GM23338 (cell line): Measurements from ENCODE around the gene MPEG1. TPM values are rescaled to one million over a fixed set of nuclear protein-coding genes. Genes with fewer than 3 reads are reported as not detected.

Source experiments
- ATAC-seq: fragments of 200-7000 bp; cut with Tn5 transposase; 3 replicates; pipeline ENCODE4 v1.9.1; 2020
- DNase-seq: peaks from one replicate; pipeline ENCODE4 v3.0.0-alpha.2; 2015; ENCODE audit warnings: low spot score
- H2AFZ ChIP-seq: fragments of 200-600 bp; sonication (generic); 2 replicates; pipeline ENCODE4 v1.8.0; 2016; ENCODE audit warnings: antibody characterized with exemption, mild to moderate bottlenecking, moderate library complexity
- H3F3A ChIP-seq: fragments of 200-600 bp; sonication (generic); replicated peaks from 2 replicates; pipeline ENCODE4 v1.8.0; 2017; ENCODE audit warnings: antibody characterized with exemption, mixed run types, low read depth
- H3K27ac ChIP-seq: fragments of 200-600 bp; sonication (generic); 2 replicates; pipeline ENCODE4 v1.6.1; 2016; ENCODE audit warnings: low read depth
- H3K27me3 ChIP-seq: fragments of 200-600 bp; sonication (generic); 2 replicates; pipeline ENCODE4 v1.8.0; 2016; ENCODE audit warnings: mild to moderate bottlenecking, mixed run types, moderate library complexity; ENCODE audit not compliant: insufficient read depth
- H3K36me3 ChIP-seq: fragments of 200-600 bp; sonication (generic); 2 replicates; pipeline ENCODE4 v1.8.0; 2016; ENCODE audit warnings: mild to moderate bottlenecking; ENCODE audit not compliant: insufficient read depth
- H3K4me1 ChIP-seq: fragments of 200-600 bp; sonication (generic); 2 replicates; pipeline ENCODE4 v1.8.0; 2016; ENCODE audit warnings: mild to moderate bottlenecking, moderate library complexity; ENCODE audit not compliant: insufficient read depth
- H3K4me2 ChIP-seq: fragments of 200-600 bp; sonication (generic); 2 replicates; pipeline ENCODE4 v1.7.1; 2017; ENCODE audit warnings: mixed run types
- H3K4me3 ChIP-seq: fragments of 200-600 bp; sonication (generic); 2 replicates; pipeline ENCODE4 v1.6.1; 2016; ENCODE audit warnings: mixed run types
- H3K79me2 ChIP-seq: fragments of 200-600 bp; sonication (generic); replicated peaks from 2 replicates; pipeline ENCODE4 v1.8.0; 2017; ENCODE audit warnings: mild to moderate bottlenecking; ENCODE audit not compliant: insufficient read depth
- H3K9me2 ChIP-seq: fragments of 200-600 bp; sonication (generic); 2 replicates; pipeline ENCODE4 v1.8.0; 2017; ENCODE audit not compliant: insufficient read depth
- H4K20me1 ChIP-seq: fragments of 200-600 bp; sonication (generic); replicated peaks from 2 replicates; pipeline ENCODE4 v1.8.0; 2017; ENCODE audit warnings: mild to moderate bottlenecking; ENCODE audit not compliant: insufficient read depth
- H3K27ac Mint-ChIP-seq: 2 replicates; pipeline ENCODE4 v1.8.0; 2020; ENCODE audit warnings: inconsistent platforms, mild to moderate bottlenecking, moderate library complexity, mixed read lengths
- H3K27me3 Mint-ChIP-seq: 3 replicates; pipeline ENCODE4 v1.8.0; 2022; ENCODE audit warnings: low read depth, mild to moderate bottlenecking, moderate library complexity, mixed read lengths, inconsistent platforms; ENCODE audit not compliant: insufficient read depth, poor library complexity
- H3K36me3 Mint-ChIP-seq: 3 replicates; pipeline ENCODE4 v1.8.0; 2021; ENCODE audit warnings: low read depth, mild to moderate bottlenecking, inconsistent platforms, moderate library complexity, mixed read lengths
- H3K4me1 Mint-ChIP-seq: 3 replicates; pipeline ENCODE4 v1.8.0; 2020; ENCODE audit warnings: mild to moderate bottlenecking, inconsistent platforms, mixed read lengths
- H3K4me3 Mint-ChIP-seq: 3 replicates; pipeline ENCODE4 v1.8.0; 2021; ENCODE audit warnings: moderate library complexity, mild to moderate bottlenecking, inconsistent platforms, mixed read lengths
- H3K9me3 Mint-ChIP-seq: 3 replicates; pipeline ENCODE4 v1.8.0; 2020; ENCODE audit warnings: moderate library complexity, mild to moderate bottlenecking, inconsistent platforms, mixed read lengths
- CREB1 ChIP-seq: fragments of 250-450 bp; sonication (Bioruptor Pico); IDR thresholded peaks from 2 replicates; pipeline ENCODE4 v1.5.0; 2020; ENCODE audit warnings: low read depth, mild to moderate bottlenecking, moderate library complexity
- CTCF ChIP-seq, 2 experiments: fragments of 200-600 bp in 1 of 2; sonication (generic) in 1 of 2; conservative IDR thresholded peaks; 2 replicates each; pipeline versions ENCODE4 v1.5.1 to v1.6.1; 2016 to 2017; ENCODE audit warnings: antibody characterized with exemption in 2 of 2, low read depth in 2 of 2, mild to moderate bottlenecking in 2 of 2, moderate library complexity in 1 of 2
- JUNB ChIP-seq: IDR thresholded peaks from one replicate; pipeline ENCODE4 v1.6.1; 2016; ENCODE audit warnings: antibody characterized with exemption; ENCODE audit not compliant: unreplicated experiment
- ZNF114 ChIP-seq: fragments of 250-450 bp; sonication (Bioruptor Pico); IDR thresholded peaks from 2 replicates; pipeline ENCODE4 v1.5.0; 2020; ENCODE audit warnings: mild to moderate bottlenecking, moderate library complexity
- ZNF462 ChIP-seq: fragments of 250-450 bp; sonication (Bioruptor Pico); IDR thresholded peaks from 2 replicates; pipeline ENCODE4 v1.5.0; 2020; ENCODE audit warnings: mild to moderate bottlenecking, moderate library complexity
- polyA plus RNA-seq: library from polyadenylated mRNA; unstranded; fragments of >200 nt; fragmentation: Nextera tagmentation; extraction: Ambion mirVana; gene quantifications from 2 replicates; pipeline ENCODE4 v1.2.1, GENCODE V29; 2016
- total RNA-seq: library from RNA; depleted of rRNA; stranded (reverse); fragments of >200 nt; shearing (Covaris generic); gene quantifications from 2 replicates; pipeline ENCODE4 v1.2.3, GENCODE V29; 2014

The MPEG1 gene
- total and polyA plus RNA-seq, 2 experiments from 2014 or later: not detected

GRCh38 chr11:59174664-59175033 is 38.1 kb downstream of the MPEG1 start (continued):
- TF ChIP-seq ZNF462 (CRISPR knock-in tag) (no peak), ZNF114 (CRISPR knock-in tag) (no peak), JUNB (no peak)

- H3K4me1 Mint-ChIP-seq: peaks cover 35% of the 10 kb centered on the region
- ATAC-seq (peak; percentile 43), DNase-seq (peak; percentile 86)
- H3K9me3 Mint-ChIP-seq: peaks cover 12% of the 10 kb centered on the region
- no peaks in the 10 kb centered on the region; the same call in 1 of the 2 replicates for H3K9me2 ChIP-seq
- peak overlapping the region; percentile 91 for H3K4me3 Mint-ChIP-seq
- H3K36me3 ChIP-seq: no peaks in the 10 kb centered on the region; the same call in 1 of the 2 replicates
- TF ChIP-seq CREB1 (CRISPR knock-in tag) (no peak), CTCF (conservative IDR thresholded peaks at IDR 0.05; ENCODE audit: low read depth in 2 of 2) (no peak), ZNF462 (CRISPR knock-in tag) (peak; percentile 37; the same call in 1 of the 2 replicates)
- peaks cover 21% of the 10 kb centered on the region for H3K79me2 ChIP-seq
- H3K27me3 Mint-ChIP-seq: peaks cover 16% of the 10 kb centered on the region
- H3K27me3 ChIP-seq: peaks cover 6% of the 10 kb centered on the region; the same call in 1 of the 2 replicates
- peak overlapping the region; percentile 99 for H3K4me2 ChIP-seq
- H3K4me3 ChIP-seq: peak overlapping the region; percentile 83
- H3K27ac ChIP-seq: peak overlapping the region; percentile 82; the same call in 1 of the 2 replicates
- peaks cover 5% of the 10 kb centered on the region; the same call in 1 of the 2 replicates for H3F3A ChIP-seq
- H4K20me1 ChIP-seq: 0 out of 2 replicates have a peak, but pooled peaks cover 7% of the 10 kb centered on the region
- H3K36me3 Mint-ChIP-seq: peaks cover 28% of the 10 kb centered on the region
- H3K27ac Mint-ChIP-seq: peak overlapping the region; percentile 56; the same call in 1 of the 2 replicates
- peak overlapping the region; percentile 89 for H2AFZ ChIP-seq
- peaks cover 13% of the 10 kb centered on the region for H3K4me1 ChIP-seq
Measured at GRCh38 chr11:59173964-59174663, 38.6 kb downstream of the MPEG1 start.
